ENCODE results near the gene TBC1D2B.

DNA sequence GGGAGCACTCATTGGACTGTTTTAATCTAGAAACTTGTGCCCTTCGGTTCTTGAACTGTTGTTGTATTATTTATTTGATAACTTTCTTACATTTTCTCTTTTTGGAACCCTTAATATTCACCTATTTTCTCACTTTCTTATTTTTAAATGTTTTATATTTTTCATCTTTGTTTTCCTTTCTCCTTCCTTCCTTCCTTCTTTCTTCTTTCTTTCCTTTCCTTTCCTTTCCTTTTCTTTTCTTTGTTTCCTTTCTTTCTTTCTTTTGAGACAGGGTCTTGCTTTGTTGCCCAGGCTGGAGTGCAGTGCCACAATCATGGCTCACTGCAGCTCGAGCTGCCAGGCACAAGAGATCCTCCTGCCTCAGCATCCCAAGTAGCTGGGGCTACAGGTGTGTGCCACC, 108.5 kb downstream of the TBC1D2B start:
- TF ChIP-seq CTCF (IDR thresholded peaks at IDR 0.05 in 8 of 11, conservative IDR thresholded peaks at IDR 0.05 in 3 of 11) (no peak), POLR2A (IDR thresholded peaks at IDR 0.05) (no peak), POLR2AphosphoS5 (IDR thresholded peaks at IDR 0.05) (no peak)

All from spleen (tissue), 7 donors.